H54 (cell line): ENCODE results near the gene MAML2.
A peak's percentile ranks its signal among the peaks of the same experiment; 100 is the strongest.

ENCODE experiments used
- DNase-seq: peaks from one replicate; pipeline ENCODE4 v3.0.0; 2011; ENCODE audit warnings: low spot score, mixed read lengths; ENCODE audit not compliant: insufficient read length
- FAIRE-seq: peaks from 3 replicates; lab custom pipeline; 2011; peaks lifted over from hg19 to GRCh38; lab: Jason Lieb, UNC
- POLR2A ChIP-seq: IDR thresholded peaks from 2 replicates; pipeline ENCODE4 v1.6.1; 2011; ENCODE audit warnings: low read depth, mild to moderate bottlenecking, low read length

Gene MAML2

DNA sequence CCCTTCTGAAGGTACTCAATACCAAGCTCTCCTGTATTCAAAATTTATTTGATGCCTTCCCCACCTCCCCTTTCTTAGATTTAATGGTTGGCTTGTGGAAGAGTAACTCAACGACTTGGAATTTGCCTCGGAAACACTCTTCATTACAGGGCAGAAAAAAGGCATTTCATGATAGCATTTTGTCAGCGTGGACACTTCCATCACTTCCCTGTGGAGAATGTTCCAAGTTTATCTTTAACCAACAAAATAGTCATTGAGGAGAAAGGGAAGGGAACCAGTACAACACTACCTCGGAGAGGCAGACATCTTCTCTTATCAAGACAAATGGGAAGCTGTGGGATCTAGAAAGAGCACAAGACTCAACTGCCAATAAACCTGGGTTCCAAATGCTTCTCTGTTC lies 241.8 kb downstream of the MAML2 start:
- no peak for TF ChIP-seq POLR2A
- FAIRE-seq (no peak), DNase-seq (no peak)

DNA sequence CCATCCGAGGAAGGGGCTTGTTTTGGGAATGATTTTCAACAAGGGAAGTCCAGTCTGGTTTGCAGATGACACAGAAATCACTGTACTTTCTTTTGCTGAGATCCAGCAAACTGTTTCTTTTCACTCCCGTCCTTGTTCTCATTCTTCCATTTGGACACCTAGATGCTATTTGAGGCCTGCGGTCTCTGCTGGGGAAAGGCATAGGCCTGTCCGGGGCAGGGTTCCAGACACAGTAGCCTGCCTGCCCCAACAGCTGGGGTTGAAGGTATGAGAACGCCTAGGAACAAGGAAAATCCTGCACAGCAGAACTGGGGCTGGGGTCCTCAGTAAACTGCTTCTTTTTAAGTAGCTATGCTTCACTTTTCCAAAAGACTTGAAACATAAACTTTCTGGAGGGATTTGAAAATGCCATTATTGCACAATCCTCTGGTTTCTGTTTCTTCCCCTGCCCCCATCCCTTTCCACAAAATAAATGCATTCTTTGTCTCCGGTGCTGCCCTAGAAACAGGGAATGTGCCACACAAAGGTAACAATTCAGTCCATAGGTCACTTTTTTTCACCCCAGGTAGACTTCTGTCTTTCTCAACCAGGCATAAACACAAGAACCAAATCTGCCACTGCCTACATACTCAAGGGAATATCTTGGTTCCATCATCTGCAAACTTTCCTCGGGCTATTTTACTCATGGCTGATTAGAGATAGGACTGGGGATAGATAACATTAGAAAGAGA lies 244.3 kb downstream of the MAML2 start:
- no peak for DNase-seq
- no peak for FAIRE-seq
- no peak for TF ChIP-seq POLR2A

DNA sequence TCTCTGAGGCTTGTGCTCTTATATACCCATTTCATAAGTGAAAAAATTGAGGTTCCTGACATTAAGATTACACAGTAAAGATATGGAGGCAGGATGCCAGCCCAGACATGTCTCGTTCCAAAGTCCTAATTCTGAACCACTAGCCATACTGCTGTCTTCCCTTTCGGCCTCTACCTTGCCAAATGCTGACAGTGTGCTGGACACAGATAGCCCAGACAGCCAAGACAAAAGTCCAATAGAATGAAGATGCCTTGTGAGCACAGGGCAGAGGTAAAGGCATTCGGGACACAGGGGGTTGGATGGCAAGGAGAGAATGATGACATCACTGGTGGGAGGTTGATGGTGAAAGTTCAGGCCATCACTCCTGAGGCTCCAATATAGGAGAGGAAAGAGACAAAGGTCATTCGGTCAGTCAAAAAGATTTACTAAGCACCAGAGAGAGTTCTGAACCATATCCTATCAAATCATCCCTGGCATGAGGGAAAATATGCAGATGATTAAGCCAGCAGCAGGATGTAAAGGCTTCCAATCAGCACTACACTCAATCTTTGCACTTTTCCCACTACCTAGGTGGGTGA lies 245.1 kb downstream of the MAML2 start:
- TF ChIP-seq POLR2A: no peak
- DNase-seq (no peak), FAIRE-seq (peak; percentile 75)

DNA sequence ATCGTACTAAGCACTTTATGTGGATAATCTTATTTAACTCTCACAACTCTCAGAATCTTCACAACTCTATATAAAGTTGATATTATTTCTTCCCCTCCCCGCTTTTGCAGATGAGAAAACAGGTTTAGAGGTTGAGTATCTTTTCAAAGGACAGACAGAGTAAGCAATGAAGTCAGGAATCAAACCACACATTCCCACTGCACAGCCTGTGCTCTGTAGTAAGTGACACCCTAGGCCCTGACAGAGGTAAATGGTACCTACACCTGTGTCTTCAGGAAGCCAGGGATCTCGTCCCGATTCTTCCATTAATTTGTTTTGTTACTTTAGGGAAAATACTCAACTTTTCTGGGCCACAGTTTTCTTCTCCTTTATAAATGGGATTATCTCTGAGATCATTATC lies 246.6 kb downstream of the MAML2 start:
- TF ChIP-seq POLR2A: no peak
- DNase-seq (no peak), FAIRE-seq (no peak)

DNA sequence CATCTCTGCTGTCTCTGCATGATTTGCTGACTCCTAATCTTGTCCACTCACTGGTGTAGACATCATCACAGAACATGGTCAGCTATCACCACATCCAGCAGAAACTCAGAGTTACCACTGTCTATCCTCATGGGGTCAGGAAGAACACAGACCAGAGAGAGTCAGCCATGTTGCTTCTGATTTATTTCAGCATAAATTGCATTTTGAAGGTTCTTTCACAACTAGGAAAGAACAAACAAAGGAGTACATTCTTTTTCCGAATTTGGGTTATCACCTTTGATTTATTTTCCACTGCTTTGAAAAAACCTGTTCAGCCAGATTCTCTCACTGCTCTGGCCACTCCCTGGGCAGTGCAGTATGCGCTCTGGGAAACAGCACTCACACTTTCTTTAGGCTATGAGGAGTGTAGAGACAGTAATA lies 247.1 kb downstream of the MAML2 start:
- TF ChIP-seq POLR2A: no peak
- FAIRE-seq: no peak
- no peak for DNase-seq

DNA sequence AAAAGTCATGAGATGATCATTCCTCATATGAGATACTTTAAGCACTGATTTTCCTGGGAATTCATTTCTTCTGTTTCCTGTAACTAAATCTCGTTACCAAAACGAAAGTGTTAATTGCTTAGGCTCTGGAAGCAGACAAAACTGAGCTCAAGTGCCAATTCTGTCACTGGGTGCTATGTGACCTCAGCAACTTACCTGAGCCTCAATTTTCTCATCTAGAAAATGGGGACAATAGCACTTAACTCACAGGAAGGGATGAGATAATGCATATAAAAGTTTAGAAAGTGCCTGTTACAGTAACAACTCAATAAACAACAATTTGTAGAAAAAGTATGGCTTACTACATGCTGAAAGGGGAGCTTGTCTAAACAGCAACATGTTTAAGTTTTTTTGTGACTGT lies 248.8 kb downstream of the MAML2 start:
- no peak for TF ChIP-seq POLR2A
- no peak for FAIRE-seq
- no peak for DNase-seq

DNA sequence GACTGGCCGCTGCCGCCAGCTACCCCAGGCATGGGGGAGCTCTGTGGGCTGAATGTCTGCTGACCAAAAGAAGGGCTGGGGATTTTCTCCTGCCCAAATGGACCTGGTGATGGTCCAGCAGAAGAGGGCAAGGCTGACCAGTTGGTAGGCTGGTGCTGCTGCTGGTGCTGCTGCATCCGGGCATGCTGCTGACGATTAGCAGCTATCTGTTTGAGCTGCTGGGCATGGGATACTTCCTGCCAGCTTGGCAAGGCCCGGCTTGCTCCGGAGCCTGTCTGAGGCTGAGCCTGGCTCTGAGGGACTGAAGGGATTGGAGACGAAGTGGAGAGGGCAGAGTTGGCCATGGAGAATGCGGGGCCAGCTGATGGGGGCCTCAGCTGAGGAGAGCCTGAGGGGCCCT lies 250.5 kb downstream of the MAML2 start:
- DNase-seq (no peak), FAIRE-seq (no peak)
- TF ChIP-seq POLR2A: no peak

DNA sequence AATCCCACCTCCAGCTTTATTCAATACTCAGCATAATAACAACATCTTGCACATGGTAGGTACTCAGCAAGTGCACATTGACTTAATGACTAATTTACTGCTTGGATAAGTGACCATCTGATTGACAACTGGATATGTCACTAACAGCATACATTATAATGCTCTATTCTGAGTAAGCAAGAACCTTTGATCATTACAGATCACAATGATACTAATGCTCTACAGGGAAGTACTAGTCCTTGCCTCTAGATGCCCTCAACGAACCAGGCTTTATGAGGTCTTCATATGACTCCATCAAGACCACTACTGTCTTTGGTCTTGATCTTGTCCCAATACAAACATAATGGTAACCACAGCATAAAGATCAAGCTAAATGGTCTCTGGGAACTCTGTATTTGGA lies 251.5 kb downstream of the MAML2 start:
- DNase-seq (no peak), FAIRE-seq (no peak)
- no peak for TF ChIP-seq POLR2A

DNA sequence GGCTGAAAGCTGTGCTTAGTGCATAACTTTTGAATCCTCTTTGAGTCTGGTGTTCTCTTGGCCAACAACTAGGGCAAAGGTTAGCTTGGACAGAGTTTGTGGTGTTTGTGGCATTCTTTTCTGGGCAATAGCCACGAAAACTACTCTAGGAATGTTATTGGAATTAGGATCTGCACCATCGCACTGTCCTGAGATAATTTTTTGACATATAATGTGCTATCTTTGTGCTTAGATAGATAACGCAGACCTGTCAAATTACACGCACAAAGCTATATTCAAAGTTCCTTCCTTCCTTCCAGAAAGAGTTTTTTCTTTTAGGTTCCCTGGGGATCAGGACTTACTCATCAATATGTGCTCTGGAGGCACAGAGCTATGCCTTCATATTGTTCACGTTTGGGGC lies 252.3 kb downstream of the MAML2 start:
- FAIRE-seq (no peak), DNase-seq (no peak)
- TF ChIP-seq POLR2A: no peak

DNA sequence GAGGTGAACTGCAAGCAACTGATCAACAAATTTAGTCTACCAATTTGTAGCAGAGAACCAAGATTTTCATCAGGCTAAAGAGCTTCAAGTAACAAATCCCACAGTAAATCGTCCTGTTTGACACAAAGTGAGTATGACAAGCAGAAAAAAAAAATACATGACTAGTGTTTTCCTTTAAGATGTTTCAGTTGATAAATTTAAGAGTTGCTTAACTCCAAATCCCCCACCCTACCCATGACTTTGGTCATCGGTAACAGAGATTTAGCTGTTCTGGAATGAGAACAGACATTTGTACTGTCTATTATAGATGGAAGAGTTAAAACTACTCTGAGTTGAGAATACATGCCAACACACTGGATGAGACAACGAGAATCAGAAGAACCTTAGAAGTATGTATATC lies 254.1 kb downstream of the MAML2 start:
- no peak for TF ChIP-seq POLR2A
- no peak for DNase-seq
- no peak for FAIRE-seq

DNA sequence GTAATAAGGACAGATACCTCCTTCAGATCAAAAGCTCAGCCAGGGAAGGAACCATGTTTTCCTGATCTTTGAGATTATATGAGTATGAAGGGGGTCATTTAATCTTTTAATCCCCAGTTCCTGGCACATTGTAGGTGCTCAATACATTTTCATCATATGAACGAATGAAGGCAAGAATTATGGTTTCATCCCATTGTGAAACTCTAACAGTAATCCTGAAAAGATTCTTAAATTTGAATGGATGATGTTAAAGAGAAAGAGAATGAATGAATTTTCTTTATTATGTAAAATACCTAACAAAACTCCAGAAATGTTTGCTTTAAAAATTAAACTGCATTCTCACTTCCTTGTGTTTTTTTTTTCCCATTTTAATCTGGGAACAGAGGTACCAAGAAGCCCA lies 256.9 kb downstream of the MAML2 start:
- DNase-seq (no peak), FAIRE-seq (no peak)
- no peak for TF ChIP-seq POLR2A

DNA sequence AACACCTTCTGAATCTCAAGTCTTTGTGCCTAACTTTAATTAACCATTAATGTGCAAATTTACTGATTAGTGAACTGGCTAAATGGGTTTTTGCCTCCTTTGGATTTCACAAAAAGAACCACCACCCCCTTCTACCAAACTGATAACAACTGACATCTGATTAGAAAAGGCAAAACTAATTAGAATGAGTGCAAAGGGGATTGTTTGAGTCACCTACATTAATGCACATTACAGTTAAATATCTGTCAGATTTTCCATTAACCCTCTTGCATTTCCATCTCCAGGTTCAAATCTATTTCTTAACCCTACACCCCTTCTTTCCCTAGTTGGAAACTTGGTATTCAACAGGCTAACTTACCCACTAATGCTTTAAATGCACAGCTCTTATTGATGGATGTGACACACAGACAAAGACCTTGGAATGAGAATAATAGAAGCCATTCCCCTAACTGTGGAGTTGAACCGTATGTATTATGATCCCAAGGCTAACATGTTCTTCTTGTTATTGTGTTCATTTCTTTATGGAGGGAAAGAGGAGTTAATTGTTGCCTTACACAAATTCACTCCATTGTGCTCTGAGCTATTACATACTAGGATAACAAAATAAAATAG lies 257.6 kb downstream of the MAML2 start:
- TF ChIP-seq POLR2A: no peak
- FAIRE-seq (no peak), DNase-seq (no peak)

DNA sequence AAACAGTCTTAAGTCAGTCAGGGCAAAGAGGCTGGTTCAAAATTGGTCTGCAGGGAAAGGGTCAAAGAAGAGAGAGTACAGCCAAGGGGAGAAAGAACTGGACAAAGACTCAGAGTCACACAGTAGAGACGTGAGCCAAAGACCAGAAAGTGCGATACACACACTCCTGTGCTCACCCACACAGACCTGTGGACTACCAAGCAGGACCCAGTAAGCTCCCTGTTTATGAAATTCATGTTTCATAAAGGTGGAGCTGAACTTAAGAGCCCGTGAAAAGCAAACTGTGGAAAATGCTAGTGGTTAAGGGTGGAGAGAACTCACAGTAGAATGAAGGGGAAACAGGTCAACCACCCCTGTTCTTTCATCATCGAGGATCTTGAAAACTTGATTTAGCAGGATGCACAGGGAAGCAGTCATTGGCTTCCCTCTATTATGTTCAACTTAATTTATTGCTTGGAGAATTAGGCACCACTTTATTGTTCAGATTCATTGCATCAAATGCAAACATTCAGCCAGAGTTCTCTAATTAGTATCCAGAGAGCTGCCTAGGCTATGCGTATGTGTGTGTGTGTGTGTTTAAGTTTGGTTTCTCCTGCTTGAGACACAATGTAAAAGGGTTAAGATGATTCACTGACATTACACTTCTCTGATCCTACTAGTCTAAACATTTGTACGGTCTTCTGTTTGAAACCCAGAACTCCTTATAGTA lies 258.2 kb downstream of the MAML2 start:
- DNase-seq (no peak), FAIRE-seq (no peak)
- TF ChIP-seq POLR2A: no peak

DNA sequence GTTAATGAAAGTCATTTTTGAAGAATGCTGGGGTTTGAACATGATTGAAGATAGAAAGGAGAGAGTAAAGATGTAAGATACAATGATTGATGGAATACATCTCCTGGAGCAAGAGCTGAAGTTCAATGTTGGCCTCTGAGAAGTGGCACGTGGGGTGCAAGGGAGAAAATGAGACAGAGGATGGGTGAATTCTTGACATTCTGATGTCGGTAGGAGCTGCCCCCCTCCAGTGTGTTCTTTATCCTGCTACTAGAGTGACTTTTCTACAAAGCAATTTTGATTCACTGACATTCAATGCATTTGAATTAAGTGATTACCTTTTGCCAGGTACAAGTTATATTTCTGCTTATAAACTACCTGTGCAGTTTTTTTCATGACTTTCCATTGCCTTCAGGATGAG lies 260.1 kb downstream of the MAML2 start:
- FAIRE-seq: no peak
- TF ChIP-seq POLR2A: no peak
- no peak for DNase-seq
